Colonic mucosa (tissue), 4 donors: ENCODE data around the gene TMPRSS3. TPM values are rescaled to one million over a fixed set of nuclear protein-coding genes. Genes with fewer than 3 reads are reported as not detected.

Experiments used
- DNase-seq: peaks from one replicate; pipeline ENCODE4 v3.0.0-alpha.2; 2020
- H3K27ac ChIP-seq: fragments of 200-600 bp; one replicate; pipeline ENCODE4 v1.8.0; 2021
- H3K27me3 ChIP-seq: fragments of 200-600 bp; one replicate; pipeline ENCODE4 v1.8.0; 2021
- H3K36me3 ChIP-seq: fragments of 200-600 bp; one replicate; pipeline ENCODE4 v1.8.0; 2021
- H3K4me1 ChIP-seq: fragments of 200-600 bp; one replicate; pipeline ENCODE4 v1.8.0; 2021; ENCODE audit warnings: mild to moderate bottlenecking
- H3K4me3 ChIP-seq: fragments of 200-600 bp; one replicate; pipeline ENCODE4 v1.8.0; 2021
- H3K9ac ChIP-seq, 2 donors: one replicate each; pipeline ENCODE4 v1.7.0; 2013; ENCODE audit warnings: control low read depth in 2 of 2, low read depth in 2 of 2, low read length in 2 of 2
- H3K9me3 ChIP-seq: fragments of 200-600 bp; one replicate; pipeline ENCODE4 v1.8.0; 2021
- CTCF ChIP-seq: fragments of 200-600 bp; IDR thresholded peaks from one replicate; pipeline ENCODE4 v1.8.0; 2022; ENCODE audit warnings: antibody characterized with exemption, mild to moderate bottlenecking
- intact Hi-C: fragments of 100-400 bp; cut with DNase I; formaldehyde crosslinking; loops from one replicate; pipeline ENCODE4 v1.14.1; 2022
- total RNA-seq, 2 donors: library from RNA; stranded (reverse); fragmentation: NEBNext Ultra II Directional in 1 of 2; extraction: Animal tissue kit (Norgen Biotek cat#: 25700) in 1 of 2; gene quantifications; one replicate each; pipeline ENCODE4 v1.2.1, GENCODE V29; 2021
- donor health status: healthy.
- donor health status: DM: no; HTN: no; CAD: no.
- donor health status: DM: no; HTN: no; CAD: no.

The TMPRSS3 gene
- total RNA-seq, 2 donors from 2014 or later = 0.82 to 1.2 TPM

DNA sequence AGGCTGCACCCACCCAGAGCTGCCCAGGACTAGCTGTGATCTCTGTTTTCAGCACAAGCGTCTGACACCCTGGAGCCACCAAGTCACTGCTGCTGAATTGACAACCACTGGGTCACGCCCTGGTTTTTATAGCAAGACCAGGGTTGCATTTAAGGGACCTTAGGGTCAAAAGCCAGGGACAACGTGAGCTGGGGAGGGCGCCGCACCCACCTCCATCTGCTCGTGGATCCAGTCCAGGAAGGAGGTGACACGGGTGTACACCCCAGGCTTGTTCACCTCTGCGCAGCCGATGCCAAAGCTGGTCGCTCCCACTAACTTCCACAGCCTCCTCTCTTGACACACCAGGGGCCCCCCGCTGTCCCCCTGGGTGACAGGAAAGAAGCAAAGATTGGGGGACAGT lies 20.3 kb downstream of the TMPRSS3 start:
- H3K9ac ChIP-seq = peak overlapping the region in 1 of 2 donors; percentile 63
- H3K36me3 ChIP-seq = no peaks in the 10 kb centered on the region
- peak; percentile 85 for DNase-seq
- H3K4me1 ChIP-seq = no peaks in the 10 kb centered on the region
- no peak overlapping the region for H3K4me3 ChIP-seq
- no peak for TF ChIP-seq CTCF
- peak overlapping the region; percentile 70 for H3K27ac ChIP-seq
- intact Hi-C loops = no loop called here
- no peaks in the 10 kb centered on the region for H3K9me3 ChIP-seq
- no peaks in the 10 kb centered on the region for H3K27me3 ChIP-seq

GRCh38 chr21:42374864-42375499 lies 20.9 kb downstream of the TMPRSS3 start:
- intact Hi-C loops = no loop called here
- Histone ChIP-seq H3K36me3 (no peaks in the 10 kb centered on the region), H3K4me1 (no peaks in the 10 kb centered on the region), H3K27ac (peak overlapping the region; percentile 70), H3K4me3 (no peak overlapping the region), H3K9ac (no peak overlapping the region), H3K9me3 (no peaks in the 10 kb centered on the region), H3K27me3 (no peaks in the 10 kb centered on the region)
- no peak for TF ChIP-seq CTCF
- DNase-seq = no peak

GRCh38 chr21:42374457-42374856 lies 21.4 kb downstream of the TMPRSS3 start:
- Histone ChIP-seq H3K27me3 (no peaks in the 10 kb centered on the region), H3K9me3 (no peaks in the 10 kb centered on the region), H3K4me3 (no peak overlapping the region), H3K9ac (no peak overlapping the region), H3K4me1 (no peaks in the 10 kb centered on the region), H3K27ac (peak overlapping the region; percentile 70), H3K36me3 (no peaks in the 10 kb centered on the region)
- no peak for DNase-seq
- intact Hi-C loops = no loop called here
- TF ChIP-seq CTCF = no peak

DNA sequence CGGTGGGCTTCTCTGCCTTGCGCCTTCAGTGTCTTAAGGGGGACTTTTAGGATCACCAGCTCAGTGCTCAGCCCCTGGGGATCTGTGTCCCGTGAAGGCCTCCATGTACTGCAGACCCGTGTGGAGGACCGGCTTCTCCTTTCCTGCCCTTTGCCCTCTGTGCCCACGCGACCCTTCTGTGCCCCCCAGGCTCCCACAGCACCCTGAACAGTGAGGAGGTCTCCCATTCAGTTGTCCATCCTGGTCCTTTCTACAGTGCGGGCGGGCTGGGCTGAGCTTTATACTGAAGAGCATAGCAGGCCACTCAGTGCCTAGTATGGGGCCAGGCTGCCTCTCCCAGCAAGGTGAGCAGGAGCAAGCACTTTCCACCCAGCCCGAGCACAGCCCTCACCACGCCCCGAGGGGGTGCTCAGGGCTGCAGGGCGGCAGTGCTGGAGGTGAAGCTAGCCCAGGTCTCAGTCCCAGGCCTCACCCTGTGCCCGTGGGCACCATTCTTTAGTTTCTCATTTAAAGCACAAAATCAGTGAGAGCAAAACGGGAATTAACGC lies 21.9 kb downstream of the TMPRSS3 start:
- Histone ChIP-seq H3K4me3 (no peak overlapping the region), H3K9ac (no peak overlapping the region), H3K4me1 (no peaks in the 10 kb centered on the region), H3K27me3 (no peaks in the 10 kb centered on the region), H3K9me3 (no peaks in the 10 kb centered on the region), H3K27ac (no peak overlapping the region), H3K36me3 (no peaks in the 10 kb centered on the region)
- no peak for DNase-seq
- intact Hi-C loops = no loop called here
- no peak for TF ChIP-seq CTCF

DNA sequence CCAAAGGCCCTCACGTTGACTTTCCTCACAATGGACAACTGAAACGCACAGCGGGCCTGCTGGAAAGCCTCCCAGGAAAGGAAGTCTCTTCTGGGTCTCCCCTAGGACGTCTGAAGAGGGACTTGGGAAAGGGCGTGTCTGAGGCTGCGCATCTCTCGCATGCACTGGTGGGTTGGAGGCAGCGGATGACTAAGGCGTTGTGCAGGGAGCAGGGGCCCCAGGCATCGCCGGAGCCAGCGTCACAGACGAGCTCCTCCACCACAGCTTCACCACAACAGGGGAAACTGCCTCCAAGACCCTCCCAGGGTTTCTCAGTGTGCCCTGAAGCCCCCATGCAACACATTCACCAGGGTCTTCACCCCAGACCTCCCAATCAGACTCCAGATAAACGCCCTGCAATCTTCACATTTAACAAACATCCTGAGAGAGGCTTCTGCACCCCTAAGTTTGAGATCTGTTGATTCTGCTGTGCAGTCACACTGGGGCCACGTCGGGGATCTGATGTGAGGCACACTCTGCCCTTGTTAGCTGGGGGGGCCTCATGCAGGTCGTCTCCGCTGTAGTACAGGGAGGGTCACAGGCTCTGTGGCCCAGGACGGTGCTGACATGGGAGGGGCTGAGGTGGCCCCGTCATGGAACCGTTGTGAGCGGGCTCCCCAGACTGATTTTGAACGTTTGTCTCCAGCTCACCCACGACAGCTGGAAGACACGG lies 22.5 kb downstream of the TMPRSS3 start:
- no peak overlapping the region for H3K27ac ChIP-seq
- intact Hi-C loops = no loop called here
- no peak for DNase-seq
- no peak for TF ChIP-seq CTCF
- no peaks in the 10 kb centered on the region for H3K36me3 ChIP-seq
- H3K9me3 ChIP-seq = no peaks in the 10 kb centered on the region
- no peaks in the 10 kb centered on the region for H3K27me3 ChIP-seq
- H3K9ac ChIP-seq = no peak overlapping the region
- H3K4me3 ChIP-seq = no peak overlapping the region
- no peaks in the 10 kb centered on the region for H3K4me1 ChIP-seq
